Measurements from ENCODE around the gene SC5D.

SC5D gene

DNA sequence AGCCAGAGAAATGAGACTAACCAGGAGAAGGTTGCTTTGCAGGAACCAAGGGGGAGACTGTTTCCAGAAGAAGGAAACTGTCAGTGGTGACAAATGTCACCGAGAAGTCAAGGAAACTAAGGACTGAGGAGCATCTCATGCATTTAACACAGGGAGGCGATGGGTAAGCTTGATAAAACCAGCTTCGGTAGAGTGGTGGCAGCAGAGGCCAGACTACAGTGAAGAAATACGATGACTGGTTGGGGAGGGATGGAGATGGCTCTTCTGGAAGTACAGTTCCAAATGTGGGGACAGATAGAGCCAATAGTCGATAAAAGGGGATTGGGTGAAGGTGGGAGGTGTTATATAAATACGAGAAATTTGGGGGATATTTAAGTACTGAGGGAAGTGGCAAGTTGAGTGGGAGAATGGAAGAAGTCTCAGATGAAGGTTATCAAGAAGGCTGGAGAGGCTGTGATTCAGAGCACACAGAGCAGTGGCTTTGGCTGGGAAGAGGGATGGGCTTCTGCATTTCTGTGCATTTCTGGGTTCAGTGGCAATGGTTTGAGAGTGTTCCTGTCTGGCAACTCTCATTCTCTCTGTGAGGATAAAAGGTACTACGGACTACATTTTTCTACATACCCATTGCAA lies 29.2 kb downstream of the SC5D start:
- TF ChIP-seq SIN3A (IDR thresholded peaks at IDR 0.05; ENCODE audit: borderline replicate concordance, insufficient read depth, low read length) (no peak), POLR2AphosphoS5 (IDR thresholded peaks at IDR 0.05; ENCODE audit: low read depth, low read length) (no peak), FOXP2 (optimal IDR thresholded peaks at IDR 0.05; ENCODE audit: borderline replicate concordance, extremely low read depth, extremely low read length, insufficient read depth) (no peak), TAF1 (IDR thresholded peaks at IDR 0.05; ENCODE audit: borderline replicate concordance, insufficient read depth, low read length) (no peak)
- TF ChIP-seq, protein P1, sequence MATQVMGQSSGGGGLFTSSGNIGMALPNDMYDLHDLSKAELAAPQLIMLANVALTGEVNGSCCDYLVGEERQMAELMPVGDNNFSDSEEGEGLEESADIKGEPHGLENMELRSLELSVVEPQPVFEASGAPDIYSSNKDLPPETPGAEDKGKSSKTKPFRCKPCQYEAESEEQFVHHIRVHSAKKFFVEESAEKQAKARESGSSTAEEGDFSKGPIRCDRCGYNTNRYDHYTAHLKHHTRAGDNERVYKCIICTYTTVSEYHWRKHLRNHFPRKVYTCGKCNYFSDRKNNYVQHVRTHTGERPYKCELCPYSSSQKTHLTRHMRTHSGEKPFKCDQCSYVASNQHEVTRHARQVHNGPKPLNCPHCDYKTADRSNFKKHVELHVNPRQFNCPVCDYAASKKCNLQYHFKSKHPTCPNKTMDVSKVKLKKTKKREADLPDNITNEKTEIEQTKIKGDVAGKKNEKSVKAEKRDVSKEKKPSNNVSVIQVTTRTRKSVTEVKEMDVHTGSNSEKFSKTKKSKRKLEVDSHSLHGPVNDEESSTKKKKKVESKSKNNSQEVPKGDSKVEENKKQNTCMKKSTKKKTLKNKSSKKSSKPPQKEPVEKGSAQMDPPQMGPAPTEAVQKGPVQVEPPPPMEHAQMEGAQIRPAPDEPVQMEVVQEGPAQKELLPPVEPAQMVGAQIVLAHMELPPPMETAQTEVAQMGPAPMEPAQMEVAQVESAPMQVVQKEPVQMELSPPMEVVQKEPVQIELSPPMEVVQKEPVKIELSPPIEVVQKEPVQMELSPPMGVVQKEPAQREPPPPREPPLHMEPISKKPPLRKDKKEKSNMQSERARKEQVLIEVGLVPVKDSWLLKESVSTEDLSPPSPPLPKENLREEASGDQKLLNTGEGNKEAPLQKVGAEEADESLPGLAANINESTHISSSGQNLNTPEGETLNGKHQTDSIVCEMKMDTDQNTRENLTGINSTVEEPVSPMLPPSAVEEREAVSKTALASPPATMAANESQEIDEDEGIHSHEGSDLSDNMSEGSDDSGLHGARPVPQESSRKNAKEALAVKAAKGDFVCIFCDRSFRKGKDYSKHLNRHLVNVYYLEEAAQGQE (IDR thresholded peaks at IDR 0.05; ENCODE audit: insufficient read depth in 1 of 2, low read depth in 2 of 2, low read length in 2 of 2), result no peak

DNA sequence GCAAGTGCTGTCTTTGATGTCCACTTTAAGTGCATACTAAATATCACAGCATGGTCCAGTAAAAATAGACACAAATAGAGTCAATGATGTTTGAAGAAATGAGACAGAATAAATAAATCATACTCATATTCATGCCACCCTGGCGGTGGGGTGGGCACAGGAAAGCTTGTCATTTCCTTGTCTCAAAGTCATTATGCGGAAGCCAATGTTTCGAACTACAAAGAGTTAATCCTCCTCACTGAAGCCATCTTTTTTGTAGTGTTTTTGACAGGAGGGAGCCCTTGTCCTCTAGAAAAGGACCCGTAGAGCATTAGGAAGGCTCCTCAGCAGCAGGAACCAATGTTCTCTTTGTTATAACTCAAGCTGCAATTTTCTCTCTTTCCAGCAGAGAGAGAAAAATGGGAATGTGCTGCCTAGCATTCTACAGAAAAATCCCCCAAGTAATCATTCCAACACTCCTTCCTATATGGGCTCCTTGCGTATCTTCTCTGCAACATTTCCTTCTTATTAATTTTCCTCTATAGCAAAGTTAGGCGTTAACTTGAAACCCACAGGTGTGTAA lies 30.6 kb downstream of the SC5D start:
- no peak for TF ChIP-seq SIN3A (IDR thresholded peaks at IDR 0.05; ENCODE audit: borderline replicate concordance, insufficient read depth, low read length)
- no peak for TF ChIP-seq TAF1 (IDR thresholded peaks at IDR 0.05; ENCODE audit: borderline replicate concordance, insufficient read depth, low read length)
- TF ChIP-seq FOXP2 (optimal IDR thresholded peaks at IDR 0.05; ENCODE audit: borderline replicate concordance, extremely low read depth, extremely low read length, insufficient read depth), result no peak
- TF ChIP-seq, protein P1 (IDR thresholded peaks at IDR 0.05; ENCODE audit: insufficient read depth in 1 of 2, low read depth in 2 of 2, low read length in 2 of 2), result no peak
- TF ChIP-seq POLR2AphosphoS5 (IDR thresholded peaks at IDR 0.05; ENCODE audit: low read depth, low read length), result no peak

DNA sequence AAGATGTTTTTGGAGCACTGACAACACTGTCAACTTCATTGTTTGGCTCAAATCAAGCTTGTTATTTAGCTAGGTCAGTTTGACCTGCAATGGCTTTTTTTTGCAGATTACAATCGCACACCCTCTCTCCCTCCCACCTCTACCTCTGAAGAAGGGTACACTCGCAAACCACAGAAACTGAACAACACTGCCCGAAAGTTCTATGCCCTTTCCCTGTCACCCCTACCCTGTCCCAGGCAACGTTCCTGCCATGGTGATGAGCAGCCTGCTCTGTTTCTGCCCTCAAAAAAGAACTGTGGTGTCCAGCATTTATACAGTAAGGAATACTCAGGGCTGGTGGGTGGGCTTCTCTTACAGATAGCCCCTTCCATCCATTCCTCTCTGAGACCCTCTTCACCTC lies 33.7 kb downstream of the SC5D start:
- no peak for TF ChIP-seq POLR2AphosphoS5 (IDR thresholded peaks at IDR 0.05; ENCODE audit: low read depth, low read length)
- no peak for TF ChIP-seq TAF1 (IDR thresholded peaks at IDR 0.05; ENCODE audit: borderline replicate concordance, insufficient read depth, low read length)
- TF ChIP-seq, protein P1 (IDR thresholded peaks at IDR 0.05; ENCODE audit: insufficient read depth in 1 of 2, low read depth in 2 of 2, low read length in 2 of 2), result no peak
- TF ChIP-seq SIN3A (IDR thresholded peaks at IDR 0.05; ENCODE audit: borderline replicate concordance, insufficient read depth, low read length), result no peak
- no peak for TF ChIP-seq FOXP2 (optimal IDR thresholded peaks at IDR 0.05; ENCODE audit: borderline replicate concordance, extremely low read depth, extremely low read length, insufficient read depth)

DNA sequence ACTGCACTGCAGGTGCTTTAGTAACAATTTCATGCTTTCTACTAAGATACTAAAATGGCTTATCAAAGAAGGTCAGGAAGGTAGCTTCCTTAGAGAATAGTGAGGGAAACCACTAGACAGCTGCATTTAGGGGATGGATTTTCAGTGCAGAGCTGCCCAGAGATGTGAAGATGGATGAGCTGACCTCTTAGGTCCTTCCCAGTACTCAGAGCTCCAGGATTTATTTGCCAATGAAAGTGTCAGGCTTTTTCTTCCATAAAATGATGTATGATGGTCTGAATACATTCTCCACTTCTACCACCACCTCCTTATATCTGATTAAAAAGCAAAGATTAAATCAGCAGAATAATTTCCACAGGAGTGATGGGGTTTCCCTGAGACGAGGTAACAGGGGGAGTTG lies 35.0 kb downstream of the SC5D start:
- TF ChIP-seq POLR2AphosphoS5 (IDR thresholded peaks at IDR 0.05; ENCODE audit: low read depth, low read length) (no peak), TAF1 (IDR thresholded peaks at IDR 0.05; ENCODE audit: borderline replicate concordance, insufficient read depth, low read length) (no peak), FOXP2 (optimal IDR thresholded peaks at IDR 0.05; ENCODE audit: borderline replicate concordance, extremely low read depth, extremely low read length, insufficient read depth) (no peak), SIN3A (IDR thresholded peaks at IDR 0.05; ENCODE audit: borderline replicate concordance, insufficient read depth, low read length) (no peak)
- TF ChIP-seq, protein P1 (IDR thresholded peaks at IDR 0.05; ENCODE audit: insufficient read depth in 1 of 2, low read depth in 2 of 2, low read length in 2 of 2), result no peak
